A673 (cell line): Measurements from ENCODE around the gene SHISAL1.
A peak's percentile ranks its signal among the peaks of the same experiment; 100 is the strongest.

Experiments used
- CTCF ChIP-seq: fragments of 300-800, 200-600 bp; sonication (generic); conservative IDR thresholded peaks from 2 replicates; pipeline ENCODE4 v1.5.1; 2017; ENCODE audit warnings: low read depth, mild to moderate bottlenecking, antibody characterized with exemption, low read length, moderate library complexity, mixed read lengths
- EZH2 ChIP-seq: fragments of 200-600 bp; sonication (generic); IDR thresholded peaks from 2 replicates; pipeline ENCODE4 v1.6.1; 2017; ENCODE audit warnings: borderline replicate concordance, low read depth, mild to moderate bottlenecking, mixed read lengths, antibody characterized with exemption, low read length; ENCODE audit not compliant: poor library complexity, severe bottlenecking

DNA sequence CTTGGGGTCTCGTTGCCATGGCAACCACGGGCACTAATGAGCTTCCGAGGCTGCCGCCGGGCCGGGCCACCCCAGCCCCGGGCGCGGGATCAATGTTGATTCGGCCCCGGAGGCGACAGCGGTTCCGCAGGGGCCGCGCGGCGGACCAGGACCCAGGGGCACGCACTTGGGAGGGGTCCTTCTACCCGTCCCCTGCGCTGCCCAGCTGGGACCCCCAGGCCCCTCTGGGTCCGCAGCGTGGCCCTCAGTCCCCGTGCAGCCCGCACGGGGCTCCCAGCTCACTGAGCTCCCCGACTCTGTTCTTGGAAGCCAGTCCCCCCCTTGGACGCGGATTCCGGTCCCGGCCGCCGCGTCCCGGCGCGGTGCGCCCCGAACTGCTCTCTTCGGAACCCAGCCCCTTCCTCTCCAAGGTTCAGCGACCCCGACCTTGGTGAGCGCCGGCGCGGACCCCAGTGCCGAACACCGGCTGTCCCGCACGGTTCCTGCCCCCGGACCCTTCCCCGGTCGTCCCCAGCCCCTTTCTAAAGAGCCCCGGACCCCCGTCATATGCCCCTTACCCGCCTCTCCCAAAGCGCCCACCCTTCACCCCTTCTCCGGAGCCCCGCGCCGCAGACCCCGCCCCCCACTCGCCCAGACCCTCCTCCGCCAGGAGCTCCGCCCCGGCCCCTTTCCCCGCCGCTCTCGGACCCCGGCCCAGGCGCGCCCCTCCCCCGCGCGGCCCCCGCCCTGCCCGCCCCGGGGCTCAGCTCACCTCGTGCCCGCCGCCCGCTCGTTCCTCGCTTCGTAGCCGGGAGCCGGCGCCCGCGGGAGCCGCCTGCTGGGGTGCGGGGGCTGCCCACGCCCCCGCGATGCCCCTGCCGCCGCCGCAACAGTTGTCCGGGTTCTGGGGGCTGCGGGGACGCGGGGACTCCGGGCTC lies 18.3 kb upstream of the SHISAL1 start:
- TF ChIP-seq CTCF: no peak
- TF ChIP-seq EZH2: peak; percentile 69
